H1 (cell line): Measurements from ENCODE around the gene HSD11B1L. TPM values are rescaled to one million over a fixed set of nuclear protein-coding genes. Genes with fewer than 3 reads are reported as not detected.

ENCODE experiments used
- CTCF ChIA-PET: fragments of 300-600 bp; sonication (Branson Sonifier 250); formaldehyde crosslinking; loops from one replicate; lab custom pipeline; 2021; ENCODE audit not compliant: partially characterized antibody; lab: Charles Lee
- POLR2A ChIA-PET: fragments of 300-600 bp; sonication (Branson Sonifier 250); formaldehyde crosslinking; loops from one replicate; lab custom pipeline; 2021; ENCODE audit warnings: inconsistent platforms; ENCODE audit not compliant: partially characterized antibody; lab: Charles Lee
- DNase-seq, 2 experiments: peaks; one replicate each; pipeline versions ENCODE4 v3.0.0 to v3.0.0-alpha.2; 2010 to 2022; ENCODE audit warnings: low spot score in 2 of 2, low read depth in 1 of 2, mixed read lengths in 1 of 2
- FAIRE-seq: peaks from 2 replicates; lab custom pipeline; 2011; peaks lifted over from hg19 to GRCh38; lab: Jason Lieb, UNC
- H2AFZ ChIP-seq: 2 replicates; pipeline ENCODE4 v1.8.1; 2012; ENCODE audit warnings: low read length, inconsistent platforms
- H2AK5ac ChIP-seq: 2 replicates; pipeline ENCODE4 v1.6.1; 2013; ENCODE audit warnings: low read depth, low read length
- H2BK120ac ChIP-seq: replicated peaks from 2 replicates; pipeline ENCODE3; 2013; ENCODE audit warnings: low read depth, low read length, inconsistent platforms
- H2BK12ac ChIP-seq: 2 replicates; pipeline ENCODE4 v1.6.1; 2013; ENCODE audit warnings: low read depth, low read length
- H2BK15ac ChIP-seq: 2 replicates; pipeline ENCODE4 v1.6.1; 2013; ENCODE audit warnings: low read length
- H2BK20ac ChIP-seq: 2 replicates; pipeline ENCODE4 v1.6.1; 2013; ENCODE audit warnings: low read length
- H2BK5ac ChIP-seq: 2 replicates; pipeline ENCODE4 v1.6.1; 2013; ENCODE audit warnings: low read depth, low read length
- H3K14ac ChIP-seq: 2 replicates; pipeline ENCODE4 v1.6.1; 2013; ENCODE audit warnings: inconsistent platforms; ENCODE audit not compliant: insufficient read length
- H3K18ac ChIP-seq: 2 replicates; pipeline ENCODE4 v1.6.1; 2013; ENCODE audit warnings: low read length; ENCODE audit errors: extremely low read depth
- H3K23ac ChIP-seq: 2 replicates; pipeline ENCODE4 v1.6.1; 2013; ENCODE audit warnings: inconsistent platforms; ENCODE audit not compliant: insufficient read length
- H3K23me2 ChIP-seq: 2 replicates; pipeline ENCODE4 v1.6.1; 2013; ENCODE audit warnings: low read depth, low read length
- H3K27ac ChIP-seq: 2 replicates; pipeline ENCODE4 v1.6.1; 2011; ENCODE audit warnings: low read depth, low read length, inconsistent platforms
- H3K27me3 ChIP-seq, 4 experiments: replicated peaks in 1 of 4; 1 replicate in 1 of 4; 2 replicates in 3 of 4; pipeline versions ENCODE4 v1.6.1 to v1.8.1; 2011 to 2013; ENCODE audit warnings: low read length in 3 of 4, mild to moderate bottlenecking in 3 of 4, inconsistent platforms in 2 of 4, mixed read lengths in 2 of 4, moderate library complexity in 1 of 4; ENCODE audit not compliant: control insufficient read depth in 3 of 4, insufficient read depth in 3 of 4; ENCODE audit errors: extremely low read depth in 1 of 4
- H3K36me3 ChIP-seq, 4 experiments: 2 replicates each; pipeline versions ENCODE4 v1.6.1 to v1.8.1; 2011 to 2013; ENCODE audit warnings: mild to moderate bottlenecking in 4 of 4, low read length in 3 of 4, moderate library complexity in 2 of 4, control low read depth in 1 of 4, inconsistent platforms in 1 of 4; ENCODE audit not compliant: insufficient read depth in 4 of 4, control insufficient read depth in 2 of 4
- H3K4ac ChIP-seq: replicated peaks from 2 replicates; pipeline ENCODE3; 2013; ENCODE audit warnings: low read length, low read depth, mixed read lengths, inconsistent platforms; ENCODE audit not compliant: insufficient read length
- H3K4me1 ChIP-seq, 4 experiments: replicated peaks in 1 of 4; 1 replicate in 1 of 4; 2 replicates in 3 of 4; pipeline versions ENCODE4 v1.6.1 to v1.8.1; 2011 to 2013; ENCODE audit warnings: low read length in 3 of 4, inconsistent platforms in 2 of 4, mixed read lengths in 1 of 4; ENCODE audit not compliant: insufficient read depth in 4 of 4, control insufficient read depth in 3 of 4
- H3K4me2 ChIP-seq, 2 experiments: 2 replicates each; pipeline versions ENCODE4 v1.6.1 to v1.8.1; 2011 to 2013; ENCODE audit warnings: low read depth in 2 of 2, low read length in 2 of 2, control low read depth in 1 of 2, inconsistent platforms in 1 of 2, mild to moderate bottlenecking in 1 of 2; ENCODE audit not compliant: insufficient read depth in 1 of 2
- H3K4me3 ChIP-seq, 4 experiments: fragments of 200-600, 300-600 bp in 1 of 4; sonication (generic), shearing (Covaris generic), sonication (Bioruptor Twin) in 1 of 4; 2 replicates each; pipeline versions ENCODE4 v1.5.1 to v1.8.1; 2011 to 2016; ENCODE audit warnings: low read length in 4 of 4, low read depth in 3 of 4, control low read depth in 2 of 4, inconsistent platforms in 2 of 4, mild to moderate bottlenecking in 2 of 4, mixed read lengths in 1 of 4, moderate library complexity in 1 of 4; ENCODE audit not compliant: insufficient read depth in 2 of 4; ENCODE audit errors: extremely low read depth in 1 of 4
- H3K56ac ChIP-seq: replicated peaks from 2 replicates; pipeline ENCODE3; 2013; ENCODE audit warnings: low read depth, mild to moderate bottlenecking, mixed read lengths, low read length, inconsistent platforms; ENCODE audit not compliant: insufficient read length
- H3K79me1 ChIP-seq: 2 replicates; pipeline ENCODE4 v1.6.1; 2013; ENCODE audit warnings: low read depth, low read length, control low read depth
- H3K79me2 ChIP-seq, 2 experiments: 2 replicates each; pipeline versions ENCODE4 v1.6.1 to v1.8.1; 2012 to 2013; ENCODE audit warnings: low read length in 2 of 2, mild to moderate bottlenecking in 2 of 2, inconsistent platforms in 1 of 2; ENCODE audit not compliant: insufficient read depth in 2 of 2, control insufficient read depth in 1 of 2
- H3K9ac ChIP-seq, 4 experiments: replicated peaks in 1 of 4; 1 replicate in 1 of 4; 2 replicates in 3 of 4; pipeline versions ENCODE4 v1.6.1 to v1.8.1; 2011 to 2013; ENCODE audit warnings: low read depth in 3 of 4, low read length in 3 of 4, control low read depth in 2 of 4, mild to moderate bottlenecking in 2 of 4, moderate library complexity in 2 of 4, inconsistent platforms in 1 of 4; ENCODE audit errors: extremely low read depth in 1 of 4
- H3K9me3 ChIP-seq, 2 experiments: 2 replicates each; pipeline versions ENCODE4 v1.6.1 to v1.8.1; 2012 to 2013; ENCODE audit warnings: mild to moderate bottlenecking in 2 of 2, moderate library complexity in 2 of 2, control low read depth in 1 of 2, inconsistent platforms in 1 of 2, low read depth in 1 of 2, low read length in 1 of 2, mixed read lengths in 1 of 2; ENCODE audit not compliant: insufficient read depth in 2 of 2
- H4K20me1 ChIP-seq, 2 experiments: replicated peaks in 1 of 2; 2 replicates each; pipeline versions ENCODE3 to v1.8.1; 2011 to 2013; ENCODE audit warnings: inconsistent platforms in 2 of 2, low read length in 2 of 2, mild to moderate bottlenecking in 1 of 2; ENCODE audit not compliant: insufficient read depth in 2 of 2, control insufficient read depth in 1 of 2
- H4K5ac ChIP-seq: 2 replicates; pipeline ENCODE4 v1.6.1; 2013; ENCODE audit warnings: low read length, low read depth, mixed read lengths, inconsistent platforms; ENCODE audit not compliant: insufficient read length
- H4K8ac ChIP-seq: 2 replicates; pipeline ENCODE4 v1.8.0; 2013; ENCODE audit warnings: mild to moderate bottlenecking, moderate library complexity, low read length, inconsistent platforms; ENCODE audit not compliant: insufficient read depth; ENCODE audit errors: extremely low read depth
- H4K91ac ChIP-seq: replicated peaks from 2 replicates; pipeline ENCODE3; 2013; ENCODE audit warnings: low read length, mixed read lengths, inconsistent platforms; ENCODE audit not compliant: insufficient read length
- BACH1 ChIP-seq: IDR thresholded peaks from 2 replicates; pipeline ENCODE4 v1.6.1; 2012; ENCODE audit warnings: low read length, improper control_type of control experiment
- WGBS, 2 experiments: shearing (Covaris generic) in 1 of 2; methylation state at CpG; one replicate each; pipeline versions ENCODE4 v1.1.6 to v1.1.7; 2013 to 2015; ENCODE audit warnings: low lambda C conversion rate in 2 of 2, mixed read lengths in 2 of 2, inconsistent platforms in 1 of 2, low coverage in 1 of 2, missing lambda C conversion rate in 1 of 2; ENCODE audit not compliant: insufficient replicate concordance in 2 of 2, insufficient coverage in 1 of 2, insufficient read length in 1 of 2; ENCODE audit errors: extremely low coverage in 1 of 2, missing lambda C conversion rate in 1 of 2; 5-methylcytosine and 5-hydroxymethylcytosine counted together
- polyA plus RNA-seq, 7 experiments: library from polyadenylated mRNA; depleted of rRNA in 3 of 7; stranded (reverse) in 5 of 7; unstranded in 2 of 7; fragments of >200 nt in 5 of 7; fragments of 200-250 nt in 2 of 7; gene quantifications; 1 replicate in 5 of 7; 2 replicates in 1 of 7; 4 replicates in 1 of 7; pipeline versions ENCODE4 v1.2.1 to v1.2.3, GENCODE V29; 2011 to 2013; ENCODE audit warnings: missing spikeins in 2 of 7, mixed read lengths in 2 of 7
- total RNA-seq: library from RNA; stranded (reverse); fragmentation: NEBNext Ultra II Directional; extraction: Animal tissue kit (Norgen Biotek cat#: 25700); gene quantifications from 2 replicates; pipeline ENCODE4 v1.2.1, GENCODE V29; 2021

Gene HSD11B1L
- total and polyA plus RNA-seq, 2 of the 8 experiments (the other 6 are each of a cell fraction or from before 2014, with no cell fraction given): 8.2 to 20.6 TPM

GRCh38 chr19:5665781-5666513, 14.9 kb upstream of the HSD11B1L start:
- H3K14ac ChIP-seq: no peak overlapping the region
- H2BK5ac ChIP-seq: no peak overlapping the region
- H3K27me3 ChIP-seq: no peaks in the 10 kb centered on the region
- no peak overlapping the region for H3K4me2 ChIP-seq
- no peak overlapping the region for H3K9ac ChIP-seq
- H4K20me1 ChIP-seq: peaks cover 3 to 12% of the 10 kb centered on the region in 2 experiments
- ChIA-PET POLR2A (interaction anchor here (0.8 to 4.1 kb wide), 9 partner anchors 8 to 52 kb away, joined by 3 to 17 read pairs (median 4); partner anchors contain the start of genes SAFB and SAFB2), CTCF (interaction anchor here (0.8 to 2.3 kb wide), 8 partner anchors 10 to 283 kb away, joined by 3 to 11 read pairs (median 3); partner anchors contain the start of gene RPL36)
- H2BK15ac ChIP-seq: no peak overlapping the region
- H3K27ac ChIP-seq: no peak overlapping the region
- H3K23ac ChIP-seq: no peak overlapping the region
- no peak overlapping the region for H2BK20ac ChIP-seq
- H3K23me2 ChIP-seq: no peaks in the 10 kb centered on the region
- no peak for DNase-seq
- H3K18ac ChIP-seq: no peak overlapping the region
- no peak overlapping the region for H3K56ac ChIP-seq
- H3K79me2 ChIP-seq: no peaks in the 10 kb centered on the region
- H4K5ac ChIP-seq: no peak overlapping the region
- H3K4me3 ChIP-seq: no peak overlapping the region
- no peak overlapping the region for H3K4ac ChIP-seq
- H2BK12ac ChIP-seq: no peak overlapping the region
- H4K8ac ChIP-seq: no peak overlapping the region; the same call in 1 of the 2 replicates
- no peak overlapping the region for H2AK5ac ChIP-seq
- H4K91ac ChIP-seq: no peak overlapping the region
- peaks cover 45 to 86% (median 66%) of the 10 kb centered on the region in 4 experiments for H3K36me3 ChIP-seq
- WGBS, 2 experiments: 91% methylated on average over 10 of the region's 10 CpGs; no CpG with 5 or more reads in 1 of the 2 experiments
- H3K9me3 ChIP-seq: no peaks in the 10 kb centered on the region
- H2BK120ac ChIP-seq: no peak overlapping the region
- H3K4me1 ChIP-seq: peaks cover 0 to 9% (median 5%) of the 10 kb centered on the region in 4 experiments; a peak in 5 of 7 replicates
- no peak for FAIRE-seq
- H3K79me1 ChIP-seq: 0 out of 2 replicates have a peak, but pooled peaks cover 3% of the 10 kb centered on the region
- H2AFZ ChIP-seq: no peak overlapping the region
- TF ChIP-seq BACH1: 0 out of 2 replicates have a peak, but pooled peaks have one; percentile 7
